HPDE6-E6E7 (cell line): Measurements from ENCODE around the gene RARG.
"Not testable (repeated sequence)": the region's sequence is repeated elsewhere in the genome, so short reads cannot be mapped to it uniquely, and the experiment has no call there.

ENCODE experiments used
- DNase-seq: peaks from one replicate; pipeline ENCODE4 v3.0.0; 2011; ENCODE audit warnings: missing footprints; ENCODE audit errors: extremely low spot score

Gene RARG

DNA sequence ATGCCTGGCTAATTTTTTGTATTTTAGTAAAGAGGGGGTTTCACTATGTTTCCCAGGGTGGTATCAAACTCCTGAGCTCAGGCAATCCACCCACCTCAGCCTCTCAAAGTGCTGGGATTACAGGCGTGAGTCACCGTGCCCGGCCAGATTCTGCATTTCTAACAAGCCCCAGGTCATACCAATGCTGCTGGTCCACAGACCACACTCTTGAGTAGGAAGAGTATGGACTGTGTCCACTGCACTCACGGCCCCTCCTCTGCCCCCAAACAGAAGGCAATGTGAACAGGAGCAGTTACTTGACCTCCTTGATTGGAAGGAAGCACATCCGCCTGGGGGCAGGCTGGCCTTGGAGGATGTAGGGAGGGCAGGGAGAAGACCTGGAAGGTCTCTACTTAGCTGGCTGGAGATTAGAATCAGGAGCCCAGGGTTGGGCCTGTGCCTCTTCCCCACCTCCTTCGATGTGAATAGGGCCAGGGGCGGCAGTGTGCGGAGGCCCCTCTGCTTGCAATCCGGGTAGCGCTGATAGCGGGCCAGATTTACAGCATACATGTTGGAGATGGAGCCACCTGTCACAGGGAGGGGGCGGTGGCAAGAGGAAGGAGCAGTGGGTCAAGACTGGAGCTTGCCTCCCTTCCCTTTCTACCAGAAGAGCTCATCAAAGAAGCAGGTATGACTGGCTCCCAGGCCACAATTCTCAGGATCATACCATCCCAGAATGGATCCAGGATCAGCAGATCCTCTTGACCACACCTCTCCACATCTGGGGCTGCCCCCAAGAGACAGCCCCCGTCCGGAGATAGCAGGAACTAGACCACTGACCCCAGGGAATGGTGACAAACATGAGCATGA is 60.9 kb downstream of the RARG start:
- no peak for DNase-seq

GRCh38 chr12:53170215-53170614 is 61.8 kb downstream of the RARG start:
- no peak for DNase-seq

GRCh38 chr12:53169644-53170043 is 62.4 kb downstream of the RARG start:
- DNase-seq = no peak

GRCh38 chr12:53166837-53167236 is 65.2 kb downstream of the RARG start:
- DNase-seq = no peak

DNA sequence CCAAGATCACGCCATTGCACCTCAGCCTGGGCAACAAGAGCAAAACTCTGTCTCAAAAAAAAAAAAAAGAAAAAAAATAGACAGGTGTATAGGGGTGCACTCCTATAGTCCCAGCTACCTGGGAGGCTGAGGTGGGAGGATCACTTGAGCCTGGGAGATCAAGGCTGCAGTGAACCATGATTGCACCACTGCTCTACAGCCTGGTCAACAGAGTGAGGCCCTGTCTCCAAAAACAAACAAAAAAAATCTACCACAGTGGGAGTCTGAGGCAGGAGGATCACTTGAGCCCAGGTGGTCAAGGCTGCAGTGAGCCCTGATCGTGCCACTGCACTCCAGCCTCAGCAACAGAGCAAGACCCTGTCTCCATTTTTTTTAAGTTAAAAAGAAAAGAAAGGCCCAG is 69.0 kb downstream of the RARG start:
- not testable (repeated sequence) for DNase-seq

- DNase-seq = no peak
Observed at GRCh38 chr12:53161119-53161911, 70.7 kb downstream of the RARG start.

DNA sequence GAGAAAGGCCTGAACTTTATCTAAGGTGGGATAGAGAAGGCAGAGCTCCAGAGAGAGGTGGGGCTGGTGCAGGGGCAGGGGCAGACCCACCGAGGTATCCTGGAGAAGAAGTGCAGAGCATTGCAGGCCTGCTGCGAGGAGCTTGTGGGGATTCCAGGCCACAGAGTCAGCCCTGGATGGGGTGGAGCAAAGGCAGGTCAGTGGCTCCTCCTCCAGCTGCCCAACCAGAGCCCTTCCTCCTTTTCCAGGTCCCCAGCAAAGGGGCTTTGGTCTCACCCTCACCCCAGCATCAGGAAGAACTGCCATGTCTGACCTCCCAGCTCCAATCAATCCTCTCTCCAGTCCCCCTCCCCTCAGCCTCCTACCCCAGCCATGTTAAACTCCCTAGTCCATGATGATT is 71.3 kb downstream of the RARG start:
- no peak for DNase-seq
